Fibroblast of skin of scalp (primary cell): ENCODE data around the gene C17orf114.
A peak's percentile ranks its signal among the peaks of the same experiment; 100 is the strongest.
"Not testable (repeated sequence)": the region's sequence is repeated elsewhere in the genome, so short reads cannot be mapped to it uniquely, and the experiment has no call there.

ENCODE experiments used
- DNase-seq: peaks from one replicate; pipeline ENCODE4 v3.0.0-alpha.2; 2013

C17orf114 gene

DNA sequence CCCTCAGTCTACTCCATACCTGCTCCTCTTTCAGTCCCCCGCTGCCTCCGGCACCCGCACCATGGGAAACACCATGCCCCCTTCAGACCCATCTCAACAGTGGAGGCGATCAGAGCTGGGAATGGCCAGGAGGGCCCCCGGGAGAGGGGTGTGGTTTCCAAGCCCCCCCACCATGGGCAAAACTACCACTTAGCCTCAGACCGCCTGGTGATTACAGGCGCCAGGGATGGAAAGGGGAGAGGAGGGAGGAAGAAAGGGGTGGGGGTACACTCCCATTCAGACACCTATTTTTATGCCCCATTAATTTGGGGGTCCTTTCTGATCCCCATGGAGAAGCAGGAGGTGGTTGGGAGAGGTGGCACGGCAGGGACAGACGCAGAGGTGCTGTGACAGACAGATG is at the start of gene C17orf114:
Gene C17orf114, minus strand, starts transcription at position 101 of the 400 bp plus-strand sequence.
- DNase-seq = no peak

DNA sequence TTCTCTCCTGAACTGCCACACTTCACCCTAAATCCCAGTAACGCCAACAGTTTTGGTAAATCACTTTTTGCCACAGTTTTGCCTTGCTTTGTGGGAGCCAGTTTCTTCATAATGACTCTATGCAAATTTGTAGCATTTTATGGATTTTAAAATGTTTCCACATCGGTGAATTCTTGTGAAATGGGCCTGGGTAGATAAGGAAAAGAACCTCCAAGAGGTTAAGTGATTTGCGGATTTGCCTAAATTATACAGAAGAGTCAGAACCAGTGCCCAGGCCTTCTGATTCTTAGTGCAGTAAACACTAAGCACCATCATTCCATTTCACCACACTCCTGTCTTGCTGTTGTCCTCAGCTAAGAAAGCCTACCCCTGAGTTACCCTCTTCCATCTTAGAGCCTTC is 49.0 kb upstream of the C17orf114 start:
- no peak for DNase-seq

DNA sequence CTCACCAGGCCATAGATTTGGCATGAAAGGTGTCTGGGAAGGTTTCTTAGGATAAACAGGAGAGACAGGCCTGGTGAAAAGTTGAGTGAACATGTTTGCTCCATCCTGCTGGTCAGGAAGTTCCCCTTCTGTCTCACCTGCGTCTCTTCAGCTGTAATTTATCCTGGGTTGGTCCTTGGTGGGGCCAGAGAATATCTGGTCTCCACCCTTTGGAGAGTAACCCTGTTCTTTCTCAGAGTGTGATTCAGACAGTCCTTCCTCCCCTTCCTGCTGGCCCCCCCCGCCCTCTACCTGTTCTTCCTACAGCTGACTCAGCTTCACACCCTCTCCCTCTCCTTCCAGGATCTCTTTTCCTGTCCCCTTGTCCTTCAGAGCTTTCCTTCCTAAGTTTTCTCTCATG is 48.1 kb upstream of the C17orf114 start:
- no peak for DNase-seq

DNA sequence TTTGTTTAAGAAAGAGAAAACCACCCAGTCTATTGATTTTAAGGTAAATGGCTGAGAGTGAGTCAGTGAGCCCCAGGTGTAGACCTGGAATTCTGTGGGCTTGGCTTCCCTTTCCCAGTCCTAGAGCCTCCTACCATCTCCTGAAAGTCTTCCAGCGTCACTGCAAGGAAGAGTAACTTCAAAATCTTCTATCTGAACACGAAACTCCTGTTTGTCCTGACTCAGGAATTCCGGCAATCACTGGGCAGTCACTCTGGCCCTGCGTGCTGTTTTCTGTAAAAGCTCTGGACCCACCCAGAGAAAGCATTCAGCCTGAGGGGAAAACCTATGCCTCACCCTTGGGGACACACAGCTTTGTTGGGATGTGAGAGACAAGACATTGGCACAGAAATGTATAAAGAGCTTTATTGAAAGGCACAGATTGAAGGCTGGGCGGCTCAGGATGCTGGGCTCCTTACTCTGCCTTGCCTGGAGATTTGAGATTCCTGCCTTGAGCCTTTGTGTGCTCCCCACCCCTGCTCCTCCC is 46.9 kb upstream of the C17orf114 start:
- DNase-seq = peak; percentile 30

DNA sequence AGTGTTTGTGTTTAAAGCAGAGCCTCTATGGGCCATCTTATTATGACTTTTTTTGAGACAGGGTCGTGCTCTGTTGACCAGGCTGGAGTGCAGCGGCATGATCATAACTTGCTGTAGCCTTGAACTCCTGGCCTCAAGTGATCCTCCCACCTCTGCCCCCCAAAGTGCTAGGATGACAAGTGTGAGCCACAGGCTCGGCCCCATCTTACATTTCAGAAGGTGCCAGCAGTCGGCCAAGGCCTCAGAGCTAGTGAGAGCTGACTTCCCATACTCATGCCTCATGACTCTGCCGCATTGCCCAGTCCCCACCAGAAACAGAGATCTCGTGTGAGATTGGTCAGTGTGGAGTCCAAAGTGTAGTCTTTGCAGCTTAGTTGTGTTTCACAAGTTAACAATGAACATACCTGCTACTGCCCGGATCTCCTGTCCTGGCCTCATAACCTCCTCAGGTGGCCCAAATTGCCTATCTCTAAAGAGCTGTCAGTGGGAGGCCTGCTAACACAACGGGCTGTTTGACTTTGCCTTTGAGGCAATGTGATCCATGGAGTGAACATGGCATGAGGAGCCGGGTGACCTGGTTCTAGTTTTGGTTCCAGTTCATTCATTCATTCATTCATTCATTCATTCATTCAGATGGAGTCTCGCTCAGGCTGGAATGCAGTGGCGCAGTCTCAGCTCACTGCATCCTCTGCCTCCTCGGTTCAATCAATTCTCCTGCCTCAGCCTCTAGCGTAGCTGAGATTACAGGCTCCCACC is 44.7 kb upstream of the C17orf114 start:
- no peak for DNase-seq

DNA sequence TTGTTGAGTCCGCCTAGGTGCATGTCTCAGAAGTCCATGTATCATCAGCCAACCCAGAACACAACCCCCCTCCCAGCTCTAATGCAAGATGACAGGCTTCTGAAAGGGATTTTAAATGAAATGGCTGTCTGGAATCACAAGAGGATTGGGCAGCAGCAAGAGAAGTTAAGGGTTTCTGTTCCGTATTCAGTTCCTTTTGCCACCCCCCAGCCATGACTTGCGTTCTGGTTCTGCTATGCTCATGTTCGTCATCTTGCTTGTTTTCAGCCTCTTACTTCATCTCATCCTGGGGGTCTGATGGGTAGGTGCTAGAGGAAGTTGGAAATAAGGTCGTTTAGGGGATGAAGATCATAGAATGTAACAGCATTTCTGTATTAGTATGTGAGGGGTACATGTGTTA is 43.0 kb upstream of the C17orf114 start:
- DNase-seq = no peak

DNA sequence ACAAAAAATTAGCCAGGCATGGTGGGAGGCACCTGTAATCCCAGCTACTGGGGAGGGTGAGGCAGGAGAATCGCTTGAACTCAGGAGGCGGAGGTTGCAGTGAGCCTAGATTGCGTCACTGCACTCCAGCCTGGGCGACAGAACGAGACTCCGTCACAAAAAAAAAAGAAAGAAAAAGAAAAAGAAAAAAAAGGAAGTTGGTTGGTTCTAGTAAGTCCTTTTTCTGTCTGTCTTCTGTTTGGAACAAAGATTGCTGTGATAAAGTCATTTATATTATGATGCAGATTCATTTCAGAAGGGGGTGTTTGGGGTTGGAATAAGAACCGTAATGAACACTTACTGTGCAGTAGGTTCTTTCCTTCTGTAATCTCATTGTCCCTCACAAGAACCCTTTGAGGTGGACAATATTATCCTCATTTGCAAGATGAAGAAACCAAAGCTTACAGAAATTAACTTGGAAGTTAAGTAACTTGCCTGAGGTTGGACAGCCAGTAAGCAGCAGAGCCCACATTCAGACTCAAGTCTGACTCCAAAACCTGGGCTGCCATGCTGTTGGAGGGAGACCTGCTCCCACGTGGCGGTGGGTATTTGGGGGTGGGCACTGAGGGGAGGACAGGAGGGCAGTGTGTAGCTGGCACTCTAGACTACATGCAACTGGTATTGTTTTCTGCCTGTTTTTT is 41.3 kb upstream of the C17orf114 start:
- no peak for DNase-seq

DNA sequence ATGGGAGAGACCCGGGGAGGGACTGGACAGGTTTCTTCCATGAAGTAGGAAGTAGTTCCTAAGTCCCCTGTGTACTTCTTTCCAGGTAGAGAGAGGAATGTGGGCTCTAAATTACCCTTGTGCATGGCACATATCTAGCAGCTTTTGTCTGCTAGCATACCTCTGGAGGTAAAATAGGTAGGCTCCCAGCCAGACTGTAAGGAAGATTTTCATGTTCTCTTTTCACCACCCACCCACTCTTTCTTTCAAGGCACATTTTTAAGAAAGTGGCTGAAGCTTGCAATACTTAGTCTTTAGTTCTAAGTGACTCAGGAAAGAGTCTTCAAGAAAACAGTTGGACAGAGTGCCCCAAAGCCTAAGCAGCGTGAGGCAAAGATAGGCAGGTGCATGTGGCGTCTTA is 40.2 kb upstream of the C17orf114 start:
- no peak for DNase-seq

DNA sequence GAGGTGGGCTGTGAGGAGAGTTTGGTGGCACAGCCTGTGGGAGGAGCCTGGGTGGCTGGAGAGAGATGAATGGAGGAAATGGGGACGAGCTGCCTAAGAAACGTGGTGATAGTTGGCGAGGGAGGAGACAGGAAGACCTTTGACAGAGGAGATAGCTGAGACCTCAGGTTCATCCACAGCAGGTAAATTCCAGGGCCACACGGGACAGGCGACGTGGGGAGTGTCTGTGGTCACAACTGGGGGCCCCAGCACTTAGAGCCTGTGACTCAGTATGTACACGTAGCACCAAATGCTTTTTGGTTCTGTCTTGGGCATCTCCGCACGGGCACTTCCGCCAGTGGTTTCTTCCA is 38.7 kb upstream of the C17orf114 start:
- no peak for DNase-seq

DNA sequence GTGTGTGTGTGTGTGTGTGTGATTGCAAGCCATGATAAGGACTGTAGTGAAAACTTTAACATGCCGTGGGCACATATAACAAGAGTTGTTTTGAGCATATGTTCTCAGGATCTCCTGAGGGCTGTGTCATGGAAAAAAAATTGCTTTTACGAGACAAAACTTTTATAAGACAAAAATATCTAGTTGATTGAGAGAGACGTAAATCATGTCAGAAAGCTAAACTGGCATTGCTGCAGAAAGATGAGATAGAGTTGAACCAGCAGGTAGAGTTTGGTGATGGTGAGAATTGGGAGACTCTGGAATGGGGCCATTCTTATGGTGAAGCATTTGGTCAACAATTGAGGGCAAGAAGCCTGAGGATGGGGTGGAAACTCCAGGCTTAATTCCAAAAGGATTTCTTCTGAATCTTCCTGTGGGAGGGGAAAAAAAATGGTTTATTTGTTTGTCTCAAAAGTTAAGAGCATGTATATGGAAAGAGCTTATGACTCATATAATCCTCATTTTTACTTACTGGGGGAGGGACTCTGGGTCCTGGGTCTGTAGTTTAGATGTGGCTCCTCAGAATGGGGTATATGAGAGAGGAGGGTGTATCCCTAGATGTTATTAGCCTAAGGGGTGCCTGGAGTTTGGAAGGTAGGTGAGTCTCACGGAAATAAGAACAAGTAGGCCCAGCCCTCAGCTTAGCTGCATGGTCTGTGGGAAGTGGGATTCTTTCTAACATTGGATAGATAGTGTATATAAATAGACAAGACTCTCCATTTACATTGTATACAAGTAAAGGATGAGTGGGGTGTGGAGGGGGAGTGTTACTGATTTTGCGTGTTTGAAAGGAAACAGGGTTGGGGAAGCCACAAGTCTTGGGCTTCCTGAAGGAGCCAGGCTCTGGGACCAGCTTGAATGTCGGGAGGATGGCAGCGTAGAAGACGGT is 38.1 kb upstream of the C17orf114 start:
- no peak for DNase-seq

DNA sequence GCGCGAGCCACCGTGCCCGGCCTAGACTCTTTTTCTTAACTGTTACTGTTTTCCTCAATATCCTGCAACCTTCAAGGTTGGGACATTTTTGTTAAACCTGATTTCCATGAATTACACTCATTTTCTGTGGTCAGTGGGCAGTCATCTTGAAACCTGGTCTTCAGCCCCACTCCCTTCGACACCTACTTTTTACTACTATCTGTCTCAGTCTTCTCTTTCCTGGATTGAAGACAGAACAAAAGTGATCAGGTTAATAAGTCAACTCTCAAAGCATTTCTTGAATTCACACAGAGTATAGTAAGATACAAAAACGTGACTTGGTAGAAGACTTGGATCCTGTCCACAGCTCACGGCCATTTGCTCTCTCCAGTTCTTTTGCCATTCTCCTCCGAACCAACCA is 37.1 kb upstream of the C17orf114 start:
- no peak for DNase-seq

DNA sequence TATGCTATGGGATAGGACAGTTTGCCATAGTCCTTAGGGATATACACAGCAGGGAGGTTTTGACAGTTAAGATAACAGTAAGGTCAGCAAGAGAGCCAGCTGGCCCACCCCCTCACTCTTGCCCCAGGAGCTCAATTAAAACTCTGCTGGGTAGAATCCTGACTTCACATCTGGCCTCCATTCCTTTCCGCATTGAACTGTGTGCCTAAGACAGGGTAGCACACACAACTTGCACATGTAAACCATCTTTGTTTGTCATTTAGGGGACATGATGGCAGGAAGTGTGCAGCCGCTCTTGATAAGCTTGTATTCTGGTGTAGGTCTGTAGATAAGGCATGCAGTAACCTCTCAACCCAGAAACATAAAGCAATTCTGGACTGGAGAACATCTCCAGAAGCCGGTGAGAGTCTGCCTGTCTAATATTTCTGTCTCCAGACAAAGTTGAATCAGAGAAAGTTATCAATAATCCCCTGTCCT is 36.2 kb upstream of the C17orf114 start:
- DNase-seq = no peak

DNA sequence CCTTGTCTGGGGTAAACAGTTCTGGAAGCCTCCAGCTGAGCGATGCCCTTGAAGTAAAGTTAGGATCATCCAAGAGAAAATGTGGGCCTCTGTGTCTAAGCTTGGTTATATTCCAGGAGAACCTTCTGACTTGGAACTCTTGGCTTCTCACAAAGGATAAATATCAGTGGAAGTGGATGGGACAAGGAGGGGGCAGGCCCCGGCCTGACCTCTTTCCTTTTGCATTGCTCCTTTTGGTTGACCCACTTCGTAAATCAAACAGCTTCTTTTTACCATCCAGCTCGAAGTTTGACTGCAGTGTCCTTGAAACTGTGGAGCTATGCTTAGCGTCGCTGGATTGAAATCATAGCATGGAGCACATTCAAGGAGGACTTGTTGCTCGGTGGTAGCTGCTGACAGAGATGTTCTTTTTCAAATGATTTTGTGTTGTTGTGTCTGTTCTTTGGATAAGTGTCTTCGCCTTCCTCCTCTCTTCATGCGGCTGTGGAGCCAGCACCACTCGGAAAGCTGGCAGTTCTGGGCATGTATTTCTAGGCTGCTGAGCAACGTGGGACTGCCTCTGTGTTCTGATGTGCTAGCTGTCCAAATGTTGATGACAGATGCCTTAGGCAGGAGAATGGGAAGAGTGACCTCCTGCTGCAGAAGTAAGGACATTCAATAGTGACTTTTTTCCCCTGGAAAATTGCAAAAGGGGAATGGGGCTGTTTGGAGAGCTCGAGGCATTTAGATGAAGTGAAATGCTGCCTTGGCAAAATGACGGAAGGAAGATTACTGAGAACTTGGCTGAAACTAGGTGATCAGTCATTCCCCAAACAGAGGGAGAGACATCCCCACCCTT is 35.6 kb upstream of the C17orf114 start:
- DNase-seq = no peak

DNA sequence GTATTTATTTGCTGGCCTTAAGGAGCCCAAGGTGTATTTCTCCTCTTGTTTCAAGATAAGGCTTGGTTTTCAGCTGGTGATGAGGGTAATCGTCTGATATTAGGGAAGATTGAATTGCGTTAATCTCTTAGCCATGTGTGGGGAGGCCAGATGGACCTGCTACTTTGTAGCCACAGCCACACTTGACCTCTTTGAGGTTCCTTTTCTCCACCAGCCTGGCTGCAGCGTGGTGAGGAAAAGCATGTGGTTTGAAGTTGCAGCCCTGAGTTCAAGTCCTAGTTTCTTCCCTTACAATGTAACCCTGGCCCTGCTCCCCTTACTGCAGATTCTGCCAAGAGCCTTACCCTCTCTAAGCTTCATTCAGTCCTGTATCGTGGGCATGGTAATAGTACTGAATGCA is 34.1 kb upstream of the C17orf114 start:
- no peak for DNase-seq

DNA sequence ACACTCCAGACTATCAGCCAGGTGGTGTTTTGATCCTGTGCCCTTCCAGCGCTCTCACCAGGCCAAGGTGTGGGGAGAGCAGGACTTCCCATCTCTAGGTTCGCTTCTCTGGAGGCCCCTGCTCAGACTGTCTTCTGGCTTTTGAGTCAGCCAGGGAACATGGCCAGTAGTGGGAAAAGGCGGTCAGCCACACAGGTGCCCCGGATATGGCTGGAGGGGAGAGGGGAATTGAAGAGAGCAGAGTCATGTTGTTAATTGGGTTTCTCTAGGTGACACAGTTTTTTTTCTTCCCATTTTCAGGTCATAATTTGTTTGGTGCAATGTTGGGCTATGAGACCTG is 32.5 kb upstream of the C17orf114 start:
- no peak for DNase-seq

DNA sequence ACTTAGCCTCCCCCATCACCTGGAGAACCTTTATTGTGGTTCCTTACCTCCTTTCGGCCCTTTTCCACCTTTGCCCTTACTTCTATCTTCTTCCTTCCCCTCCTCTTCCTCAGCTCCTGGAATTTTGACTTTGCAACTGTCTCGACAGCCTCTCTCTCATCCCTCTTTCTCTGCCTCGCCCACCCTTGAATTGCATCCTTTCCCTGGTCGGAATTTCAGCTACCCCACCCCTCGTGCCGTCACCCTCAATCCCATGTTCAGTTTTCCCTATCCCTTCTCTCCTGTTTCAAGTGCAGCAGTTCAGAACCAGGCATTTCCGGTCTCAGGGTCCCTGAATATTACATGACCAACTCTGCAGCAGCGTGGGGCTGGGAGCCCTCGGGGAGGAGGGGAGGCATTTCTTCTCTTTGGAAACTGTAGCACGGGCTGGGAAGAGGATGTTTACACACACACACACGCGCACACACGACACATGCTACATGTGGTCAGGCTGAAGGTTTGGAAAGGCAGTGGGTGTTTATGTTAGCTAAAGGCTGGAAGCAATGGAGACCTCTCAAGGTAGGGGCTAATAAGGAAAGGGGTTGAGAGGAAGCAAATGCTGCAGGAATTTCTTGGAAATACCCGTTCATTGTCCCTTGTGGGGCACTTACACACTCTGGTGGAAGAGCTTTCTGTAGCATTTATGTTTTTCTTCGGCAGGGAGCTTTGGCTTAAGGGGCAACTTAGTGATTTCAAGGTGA is 32.0 kb upstream of the C17orf114 start:
- peak; percentile 54 for DNase-seq

DNA sequence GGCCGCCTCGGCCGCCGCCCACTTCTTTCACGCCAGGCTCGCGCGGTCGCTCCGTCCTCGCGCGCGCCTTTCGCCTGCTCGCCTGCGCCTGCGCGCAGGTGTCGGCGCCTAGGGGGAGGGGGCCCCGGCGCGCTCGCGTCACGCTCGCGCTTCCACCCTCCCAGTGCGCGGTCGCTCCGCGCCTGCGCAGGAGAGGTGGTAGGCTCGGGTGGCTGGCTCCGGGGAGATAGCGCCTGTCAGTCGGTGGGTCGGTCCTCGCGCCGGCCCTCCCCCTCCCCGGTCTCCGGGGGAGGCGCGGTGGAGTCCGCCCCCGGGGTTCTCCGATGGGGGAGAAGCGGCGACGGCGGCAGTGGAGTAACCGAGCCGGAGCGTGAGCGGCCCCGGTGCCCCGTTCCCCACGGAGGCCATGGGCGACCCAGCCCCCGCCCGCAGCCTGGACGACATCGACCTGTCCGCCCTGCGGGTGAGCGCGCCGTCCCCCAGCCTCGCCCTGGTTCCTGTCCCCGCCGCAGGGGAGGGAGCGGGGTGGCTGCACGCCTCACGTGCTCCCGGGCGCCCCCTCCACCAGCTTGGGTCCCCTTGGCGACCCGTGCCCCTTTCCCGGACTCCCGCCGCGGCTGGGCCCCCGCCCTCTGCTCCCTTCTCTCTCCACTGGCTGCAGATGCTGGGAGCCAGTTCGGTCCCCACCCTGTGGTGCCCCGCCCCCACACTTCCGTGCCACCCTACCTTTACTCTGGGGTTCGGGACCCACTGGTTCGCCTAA is 31.2 kb upstream of the C17orf114 start, which contains the start of gene MINK1:
Gene MINK1, plus strand, starts transcription at position 163 of the 763 bp plus-strand sequence. Its CDS starts 244 bp downstream, at position 407.
- peak; percentile 93 for DNase-seq

DNA sequence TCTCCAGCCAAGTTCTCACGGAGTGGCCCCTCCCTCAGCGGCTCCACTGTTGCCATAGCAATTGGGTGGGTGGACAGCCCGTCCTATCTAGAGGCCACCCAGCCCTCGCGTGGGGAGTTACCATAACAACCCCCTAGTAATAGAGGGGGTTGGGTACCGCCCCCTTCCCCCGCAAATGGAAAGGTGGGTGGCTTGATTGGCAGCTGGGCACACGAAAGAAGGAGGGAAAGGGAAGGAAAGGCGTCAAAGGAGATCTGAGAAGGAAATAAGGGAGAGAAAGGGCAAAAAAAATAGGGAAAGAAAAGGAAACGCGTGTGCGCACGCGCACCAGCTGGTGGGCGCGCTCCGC is 30.7 kb upstream of the C17orf114 start:
- not testable (repeated sequence) for DNase-seq

DNA sequence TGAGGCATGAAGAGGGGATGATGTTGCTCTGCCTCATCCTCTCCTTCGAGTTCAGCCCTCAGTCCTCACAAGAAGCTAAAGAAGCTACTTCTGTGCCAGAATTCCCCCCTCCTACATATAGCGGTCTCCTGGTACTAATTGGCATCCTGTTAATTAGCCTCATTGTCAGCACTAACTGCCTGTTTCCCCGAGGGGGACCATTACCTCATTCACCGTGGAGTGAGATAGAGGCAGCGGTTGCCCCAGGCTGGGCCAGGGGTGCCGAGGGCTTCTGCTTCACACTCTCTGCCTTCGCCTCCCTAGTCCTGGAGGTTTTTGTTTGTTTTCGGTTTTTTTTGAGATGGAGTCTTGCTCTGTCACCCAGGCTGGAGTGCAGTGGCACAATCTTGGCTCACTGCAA is 25.3 kb upstream of the C17orf114 start:
- DNase-seq = no peak

DNA sequence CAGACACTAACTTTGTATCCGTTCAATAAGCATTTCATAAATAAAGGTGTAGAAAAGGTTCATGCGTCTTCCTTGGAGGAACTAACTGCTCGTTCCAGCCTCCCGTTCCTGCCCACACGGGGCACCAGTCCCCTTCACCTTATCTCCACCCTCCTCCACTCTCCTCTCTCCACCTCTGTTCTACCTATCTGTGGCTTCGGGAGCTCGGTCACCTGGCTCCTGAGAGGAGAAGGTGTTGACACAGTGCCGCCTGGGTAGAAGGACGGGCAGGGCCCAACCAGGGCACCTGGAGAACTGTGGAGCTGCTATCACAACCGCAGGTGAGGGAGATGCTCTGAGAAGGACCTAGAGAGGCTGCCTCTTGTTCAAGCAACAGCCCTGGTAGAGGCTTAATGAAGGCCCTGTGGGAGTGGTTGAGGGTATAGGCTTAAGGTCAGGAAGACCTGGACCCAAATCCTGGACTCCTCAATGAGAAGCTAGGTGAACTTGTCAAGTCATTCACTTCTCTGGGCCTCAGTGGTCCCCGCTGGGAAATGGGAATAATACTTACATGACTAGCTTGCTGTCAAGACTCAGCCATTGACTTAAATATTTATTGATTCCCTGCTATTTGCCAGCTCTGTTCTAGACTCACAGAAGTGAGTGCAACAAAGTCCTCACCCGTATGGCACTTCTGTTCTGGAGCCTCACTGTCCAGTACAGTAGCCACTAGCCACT is 21.4 kb upstream of the C17orf114 start:
- no peak for DNase-seq
